NT2/D1 (cell line): ENCODE data around the gene MAN1A2.

Source experiments
- SUZ12 ChIP-seq: IDR thresholded peaks from 2 replicates; pipeline ENCODE4 v1.6.1; 2011; ENCODE audit not compliant: insufficient read length, insufficient read depth; ENCODE audit errors: extremely low read depth
- YY1 ChIP-seq: IDR thresholded peaks from 2 replicates; pipeline ENCODE4 v1.6.1; 2011; ENCODE audit not compliant: insufficient read length, insufficient read depth
- ZNF274 ChIP-seq: IDR thresholded peaks from 2 replicates; pipeline ENCODE4 v1.6.1; 2011; ENCODE audit warnings: mild to moderate bottlenecking, low read depth, low read length

- TF ChIP-seq ZNF274 (no peak), YY1 (no peak), SUZ12 (no peak)
These were observed 201.8 kb downstream of the MAN1A2 start for GRCh38 chr1:117568999-117569398.
